IPS-NIHi7 (cell line): ENCODE data around the gene L3MBTL3.

ENCODE experiments used
- DNase-seq: peaks from one replicate; pipeline ENCODE4 v3.0.0; 2012; ENCODE audit warnings: mixed read lengths; ENCODE audit errors: extremely low spot score

L3MBTL3 gene

GRCh38 chr6:130027948-130028347 lies 9.6 kb downstream of the L3MBTL3 start:
- no peak for DNase-seq

- no peak for DNase-seq
Observed at GRCh38 chr6:130029163-130029562, 10.8 kb downstream of the L3MBTL3 start.

DNA sequence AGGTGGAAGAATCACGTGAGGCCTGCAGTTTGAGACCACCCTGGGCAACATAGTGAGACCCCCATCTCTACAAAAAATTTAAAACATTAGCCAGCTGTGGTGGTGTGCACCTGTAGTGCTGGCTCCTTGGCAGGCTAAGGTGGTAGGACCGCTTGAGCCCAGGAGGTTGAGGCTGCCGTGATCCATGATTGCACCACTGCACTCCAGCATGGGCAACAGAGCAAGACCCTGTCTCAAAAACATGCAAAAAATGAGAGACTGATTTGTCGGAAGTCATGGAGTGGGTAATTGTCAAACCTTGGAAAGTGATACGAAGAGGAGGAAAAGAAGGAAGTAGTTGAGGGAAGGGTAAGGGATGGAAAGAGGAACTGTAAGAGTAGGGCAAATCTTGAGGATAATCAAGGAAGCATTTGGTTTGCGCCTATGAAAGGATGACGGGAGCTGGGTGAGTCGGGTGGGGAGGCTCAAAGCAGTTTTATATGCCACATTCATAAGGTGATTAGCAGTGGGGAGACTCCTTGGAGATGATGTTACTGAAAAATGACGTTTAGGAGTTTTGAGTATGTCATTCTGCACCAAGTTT lies 14.5 kb downstream of the L3MBTL3 start:
- no peak for DNase-seq

- DNase-seq, result no peak
Observed at GRCh38 chr6:130033949-130034348, 15.6 kb downstream of the L3MBTL3 start.

- DNase-seq, result no peak
Observed at GRCh38 chr6:130034378-130035146, 16.2 kb downstream of the L3MBTL3 start.

GRCh38 chr6:130035211-130035610 lies 16.8 kb downstream of the L3MBTL3 start:
- DNase-seq, result no peak

DNA sequence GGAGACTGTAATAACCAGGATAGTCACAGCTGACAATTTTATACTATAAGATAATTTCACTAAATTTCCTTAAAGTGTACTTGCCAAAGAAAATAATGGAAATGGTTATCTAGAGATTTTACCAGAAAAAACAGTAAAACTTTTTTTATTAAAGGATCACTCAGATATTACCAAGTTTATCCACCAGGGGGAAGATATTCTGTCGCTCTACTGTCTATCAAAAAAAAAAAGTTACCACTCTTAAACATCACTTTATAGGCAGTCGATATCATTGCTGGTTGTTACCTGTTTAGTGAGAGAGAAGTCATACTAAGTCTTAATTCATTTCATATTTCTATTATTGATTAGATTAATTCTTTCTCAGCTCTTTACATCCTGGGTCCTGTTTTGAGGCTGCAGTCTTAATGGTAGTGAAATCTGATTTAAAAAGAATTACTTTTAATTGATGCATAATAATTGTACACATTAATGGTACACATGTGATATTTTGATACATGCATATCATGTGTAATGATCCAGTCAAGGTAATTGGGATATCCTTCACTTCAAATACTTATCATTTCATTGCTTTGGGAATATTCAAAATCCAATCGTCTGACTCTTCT lies 18.9 kb downstream of the L3MBTL3 start:
- no peak for DNase-seq

GRCh38 chr6:130041594-130041993 lies 23.2 kb downstream of the L3MBTL3 start:
- DNase-seq, result no peak

DNA sequence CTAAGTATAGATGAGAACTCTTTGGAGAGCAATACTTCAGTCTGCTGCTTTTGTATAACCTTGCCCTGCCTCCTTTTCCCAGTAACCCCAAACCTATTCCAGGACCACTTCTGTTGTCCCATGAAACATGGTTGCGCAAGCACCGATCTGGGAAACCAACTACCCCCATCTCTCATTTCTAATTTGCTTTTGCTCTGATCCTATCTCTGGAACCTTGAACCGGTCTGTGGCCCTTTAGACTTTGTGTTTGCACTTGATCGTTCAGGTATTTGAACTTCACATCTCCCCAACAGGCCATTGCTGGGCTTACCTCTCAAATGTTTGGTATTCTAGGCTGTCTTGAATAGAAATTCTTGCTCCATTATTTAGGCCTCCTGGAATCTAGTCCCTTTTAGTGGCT lies 25.0 kb downstream of the L3MBTL3 start:
- DNase-seq, result no peak

GRCh38 chr6:130045622-130046021 lies 27.2 kb downstream of the L3MBTL3 start:
- no peak for DNase-seq

DNA sequence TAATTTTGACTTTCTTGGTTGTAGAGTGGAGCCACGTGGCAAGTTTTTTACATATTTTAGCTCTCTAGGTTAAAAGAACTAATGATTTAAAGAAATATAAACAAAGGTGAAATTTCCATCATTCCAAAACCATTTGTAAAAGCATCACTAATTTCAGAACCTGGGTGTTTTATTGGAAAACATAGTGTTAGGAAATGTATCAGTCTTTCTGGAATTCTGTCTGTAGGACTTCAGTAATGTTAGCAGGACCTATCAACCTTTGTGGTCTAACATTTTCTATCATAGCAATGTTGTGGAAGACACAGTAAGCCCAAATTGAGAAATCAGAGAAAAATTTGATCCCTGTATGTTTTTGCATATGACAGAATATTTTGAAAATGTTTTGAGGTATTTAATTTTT lies 28.3 kb downstream of the L3MBTL3 start:
- DNase-seq, result no peak

DNA sequence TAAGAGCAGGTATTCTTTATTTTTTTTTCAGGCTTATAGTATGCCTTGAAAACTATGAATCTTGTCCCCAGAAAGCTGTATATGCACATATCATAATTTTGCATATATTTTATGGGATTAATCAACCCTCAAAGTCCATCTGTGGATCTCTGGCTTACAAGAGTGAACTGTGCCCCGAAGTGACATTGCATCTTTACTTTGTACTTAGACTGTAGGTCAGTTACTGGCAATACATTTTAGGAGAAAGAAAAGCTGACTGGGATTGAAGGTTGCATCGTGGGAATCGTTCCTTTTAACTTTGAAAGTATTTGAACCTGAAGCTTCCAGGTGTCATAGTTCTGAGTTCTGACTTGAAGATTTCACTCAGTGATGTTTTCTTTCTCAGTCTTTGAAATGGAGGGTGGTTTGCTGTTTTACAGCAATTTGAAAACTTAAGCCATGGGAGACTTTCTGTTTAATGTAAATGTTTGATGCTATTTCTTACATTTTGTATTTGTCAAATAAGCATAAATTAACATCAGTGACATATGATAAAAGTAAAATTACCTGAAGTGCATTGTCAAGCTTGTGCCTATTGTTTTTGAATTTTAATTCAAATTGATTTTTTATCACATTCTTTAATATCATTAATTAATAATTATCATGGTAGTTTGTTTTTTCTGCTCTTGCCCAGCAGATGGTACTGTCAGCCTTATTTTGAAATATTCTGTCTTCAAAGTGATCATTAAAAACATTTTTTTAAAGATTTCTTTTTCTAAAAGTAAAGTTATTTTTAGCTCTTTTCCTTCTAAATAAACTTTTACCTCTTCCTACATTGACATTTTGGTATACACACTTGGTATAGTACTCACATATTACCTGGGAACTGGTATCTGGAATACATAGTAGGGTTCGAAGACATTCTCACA lies 29.0 kb downstream of the L3MBTL3 start:
- no peak for DNase-seq

GRCh38 chr6:130050230-130050629 lies 31.8 kb downstream of the L3MBTL3 start:
- DNase-seq, result no peak

DNA sequence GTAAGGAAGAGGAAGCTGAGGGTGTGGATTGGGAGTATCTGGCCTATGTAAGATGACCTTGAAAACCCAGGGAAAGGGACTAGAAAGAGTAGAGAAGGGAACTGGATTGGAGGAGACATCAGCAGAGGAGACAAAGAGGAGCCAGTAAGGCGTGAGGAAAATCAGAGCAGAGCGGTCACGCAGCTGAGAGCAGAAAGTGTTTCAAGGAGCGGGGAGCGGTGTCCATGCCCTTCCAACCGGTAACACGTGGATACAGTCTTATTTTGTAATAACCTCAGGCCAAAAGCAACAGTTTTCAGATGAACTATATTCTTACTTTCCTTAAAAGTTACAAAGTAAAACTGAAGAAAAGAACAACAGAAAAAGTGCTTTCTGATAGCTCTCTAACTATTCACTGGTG lies 36.3 kb downstream of the L3MBTL3 start:
- no peak for DNase-seq

GRCh38 chr6:130055271-130055670 lies 36.9 kb downstream of the L3MBTL3 start:
- no peak for DNase-seq

DNA sequence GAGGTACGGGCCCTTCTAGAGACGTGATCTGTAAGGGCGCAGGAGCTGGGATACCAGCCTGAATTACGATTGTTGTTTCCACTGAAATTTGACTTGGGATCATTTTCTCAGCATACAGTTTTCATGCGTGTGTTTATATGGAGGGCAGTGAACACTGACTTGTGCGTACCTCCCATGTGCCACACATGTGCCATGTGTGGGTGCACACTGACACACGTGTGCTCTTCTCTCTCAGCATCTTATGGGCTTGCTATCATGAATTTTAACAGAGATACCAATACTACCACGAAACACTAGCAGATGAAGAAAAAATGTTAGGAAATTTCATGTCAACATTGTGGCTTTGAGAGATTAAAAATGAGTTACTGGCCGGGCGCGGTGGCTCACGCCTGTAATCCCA lies 39.1 kb downstream of the L3MBTL3 start:
- DNase-seq, result no peak

GRCh38 chr6:130063806-130064205 lies 45.4 kb downstream of the L3MBTL3 start:
- DNase-seq, result no peak

GRCh38 chr6:130065609-130066156 lies 47.3 kb downstream of the L3MBTL3 start:
- DNase-seq, result no peak

GRCh38 chr6:130069485-130069884 lies 51.1 kb downstream of the L3MBTL3 start:
- no peak for DNase-seq

DNA sequence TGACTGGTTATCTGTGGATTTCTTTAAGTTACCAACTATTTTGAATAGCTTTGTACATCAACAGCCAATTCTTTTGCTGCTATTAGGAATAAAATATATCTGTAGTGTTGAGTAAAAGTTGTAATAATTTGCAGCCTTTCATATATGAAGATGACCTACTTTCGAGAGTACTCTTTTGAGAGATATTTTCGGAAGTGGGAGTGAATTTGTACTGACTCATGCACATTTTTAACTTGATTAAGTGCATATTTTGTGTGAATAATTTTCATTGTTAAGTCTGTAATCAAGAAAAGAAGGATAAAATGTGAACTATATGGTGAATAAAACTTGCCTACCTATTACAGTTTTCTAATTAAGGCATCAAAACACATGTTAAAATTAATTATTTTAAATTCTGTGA lies 51.9 kb downstream of the L3MBTL3 start:
- no peak for DNase-seq

DNA sequence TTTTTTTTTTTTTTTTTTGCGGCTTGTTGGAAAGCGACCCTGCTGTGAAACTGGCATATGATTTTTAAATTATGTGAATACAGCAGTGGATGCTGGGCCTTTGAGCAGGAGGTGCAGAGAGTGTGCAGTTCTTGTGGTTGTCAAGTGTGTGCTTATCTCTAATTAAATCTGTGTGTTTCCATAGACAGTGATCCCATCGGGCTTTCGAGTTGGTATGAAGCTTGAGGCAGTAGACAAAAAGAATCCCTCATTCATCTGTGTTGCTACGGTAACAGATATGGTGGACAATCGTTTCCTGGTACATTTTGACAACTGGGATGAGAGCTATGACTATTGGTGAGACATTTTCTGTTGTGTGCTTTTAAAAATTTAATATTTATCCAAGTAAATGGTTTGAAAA lies 52.4 kb downstream of the L3MBTL3 start:
- DNase-seq, result no peak
